GM19238 (cell line): Measurements from ENCODE around the gene MSANTD3.

Experiments used
- DNase-seq: peaks from one replicate; pipeline ENCODE4 v3.0.0; 2011; ENCODE audit warnings: low spot score; ENCODE audit not compliant: insufficient read length

Gene MSANTD3

DNA sequence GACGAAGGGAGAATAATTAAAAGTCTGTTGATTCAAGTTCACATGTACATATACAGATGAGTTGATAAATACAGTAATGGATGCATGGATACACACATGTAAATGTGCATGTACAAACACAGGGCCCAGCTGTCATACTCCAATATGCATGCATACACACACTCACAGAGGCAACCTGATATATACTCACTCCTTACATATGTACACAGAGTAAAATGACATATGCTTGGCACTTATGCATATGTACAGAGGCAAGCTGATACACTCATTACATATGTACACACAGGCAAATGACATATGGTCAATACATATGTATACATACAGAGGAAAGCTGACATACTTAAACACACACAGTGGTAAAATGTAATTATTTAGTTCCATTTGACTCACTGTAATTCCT lies 38.8 kb downstream of the MSANTD3 start:
- no peak for DNase-seq

DNA sequence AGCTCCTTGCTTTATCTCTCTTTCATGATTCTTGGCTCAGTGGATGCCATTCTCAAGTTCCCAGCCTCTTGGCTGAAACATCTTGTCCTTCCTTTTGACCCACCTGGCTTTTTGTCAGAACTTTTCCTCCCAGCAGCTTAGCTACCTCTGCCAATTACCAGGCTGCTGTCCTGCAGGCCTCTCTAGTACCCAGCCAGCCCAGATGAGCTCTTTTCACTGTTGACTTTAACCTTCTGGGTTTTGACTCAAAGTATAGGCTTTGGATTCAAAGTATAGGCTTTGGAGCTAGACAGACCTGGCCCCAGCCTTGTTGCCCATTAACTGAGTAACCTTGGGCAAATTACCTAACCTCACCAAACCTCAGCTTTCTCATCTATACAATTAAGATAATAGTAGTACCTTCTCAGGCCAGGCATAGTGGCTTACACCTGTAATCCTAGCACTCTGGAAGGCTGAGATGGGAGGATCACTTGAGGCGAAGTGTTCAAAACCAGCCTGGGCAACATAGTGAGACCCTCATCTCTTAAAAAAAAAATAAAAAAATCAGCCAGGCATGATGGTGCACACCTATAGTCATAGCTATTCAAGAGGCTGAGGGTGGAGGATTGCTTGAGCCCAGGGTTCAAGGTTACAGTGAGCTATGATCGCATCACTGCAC lies 39.4 kb downstream of the MSANTD3 start:
- DNase-seq: no peak

DNA sequence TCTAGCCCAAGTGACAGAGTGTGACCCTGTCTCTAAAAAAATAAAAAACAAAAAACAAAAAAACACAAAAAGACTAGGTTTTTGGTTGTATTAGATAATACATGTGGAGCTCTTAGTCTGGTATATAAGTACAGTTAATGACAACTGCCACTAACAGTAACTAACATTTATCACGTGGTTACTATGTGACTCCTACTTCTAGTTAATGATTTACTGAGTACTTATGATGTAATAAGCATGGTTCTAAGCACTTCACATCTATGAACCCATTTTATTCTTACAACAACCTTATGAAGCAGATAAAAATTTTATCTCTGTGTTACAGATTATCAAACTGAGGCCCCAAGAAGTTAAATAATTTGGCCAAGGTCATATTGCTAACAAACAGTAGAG lies 39.9 kb downstream of the MSANTD3 start:
- DNase-seq: no peak

DNA sequence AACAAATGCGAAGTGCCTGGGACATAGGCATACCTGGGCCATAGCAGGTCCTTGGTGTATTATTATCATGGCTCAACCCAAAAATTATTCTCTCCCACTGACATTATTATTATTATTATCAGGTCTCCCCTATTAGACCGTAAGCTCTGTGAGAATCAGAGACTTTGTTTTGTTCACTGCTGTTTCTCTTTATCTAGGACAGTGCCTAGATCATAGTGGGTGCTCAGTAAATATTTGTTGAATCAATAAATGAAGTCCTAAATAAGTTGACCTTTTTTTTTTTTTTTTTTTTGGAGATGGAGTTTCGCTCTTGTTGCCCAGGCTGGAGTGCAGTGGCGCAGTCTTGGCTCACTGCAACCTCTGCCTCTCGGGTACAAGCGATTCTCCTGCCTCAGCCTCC lies 41.1 kb downstream of the MSANTD3 start:
- no peak for DNase-seq

DNA sequence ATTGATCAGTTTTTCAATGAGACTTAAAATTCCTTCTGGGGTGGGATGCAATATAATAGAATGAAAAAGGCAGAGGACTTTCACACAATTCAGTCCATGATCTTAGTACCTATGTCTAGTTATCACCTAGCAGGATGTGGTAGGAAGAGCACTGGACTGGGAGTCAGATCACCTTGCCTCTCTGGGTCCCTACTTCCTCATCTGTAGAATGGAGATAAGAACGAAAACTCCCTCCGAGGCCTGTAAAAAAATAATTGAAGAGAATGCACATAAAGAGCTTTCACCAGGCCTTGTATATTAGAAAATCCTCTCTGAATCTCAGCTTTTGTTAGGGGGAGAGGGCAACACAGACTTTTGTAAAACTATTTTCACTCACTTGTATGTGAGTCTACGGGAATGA lies 45.3 kb downstream of the MSANTD3 start:
- no peak for DNase-seq

DNA sequence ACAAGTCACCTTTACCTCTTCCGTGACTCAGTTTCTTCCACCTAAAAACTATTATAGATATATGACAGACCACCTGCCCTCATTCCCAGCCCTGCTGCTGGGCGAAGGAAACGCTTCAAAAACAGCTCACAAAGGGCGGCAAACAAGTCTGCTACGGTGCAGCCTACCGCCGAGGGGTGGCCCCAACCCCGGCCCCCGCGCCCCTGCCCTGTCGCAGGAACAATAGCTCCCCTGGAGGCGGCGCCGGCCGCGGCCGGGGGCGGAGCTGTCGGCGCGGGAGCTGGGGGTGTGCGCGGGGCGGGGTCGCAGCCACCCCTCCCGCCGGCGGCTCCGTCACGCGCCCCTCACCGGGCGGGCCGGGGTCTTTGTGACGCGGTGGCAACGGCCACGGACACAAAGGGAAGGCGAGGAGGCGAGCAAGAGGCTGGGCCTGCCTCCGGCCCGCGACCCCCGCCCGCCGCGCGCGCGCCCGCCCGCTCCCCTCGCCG lies 45.9 kb downstream of the MSANTD3 start, which contains the start of gene TMEFF1:
Gene TMEFF1, plus strand, starts transcription at position 362 of the 488 bp plus-strand sequence. CDS start 396 bp downstream, outside the sequence.
- peak; percentile 32 for DNase-seq

DNA sequence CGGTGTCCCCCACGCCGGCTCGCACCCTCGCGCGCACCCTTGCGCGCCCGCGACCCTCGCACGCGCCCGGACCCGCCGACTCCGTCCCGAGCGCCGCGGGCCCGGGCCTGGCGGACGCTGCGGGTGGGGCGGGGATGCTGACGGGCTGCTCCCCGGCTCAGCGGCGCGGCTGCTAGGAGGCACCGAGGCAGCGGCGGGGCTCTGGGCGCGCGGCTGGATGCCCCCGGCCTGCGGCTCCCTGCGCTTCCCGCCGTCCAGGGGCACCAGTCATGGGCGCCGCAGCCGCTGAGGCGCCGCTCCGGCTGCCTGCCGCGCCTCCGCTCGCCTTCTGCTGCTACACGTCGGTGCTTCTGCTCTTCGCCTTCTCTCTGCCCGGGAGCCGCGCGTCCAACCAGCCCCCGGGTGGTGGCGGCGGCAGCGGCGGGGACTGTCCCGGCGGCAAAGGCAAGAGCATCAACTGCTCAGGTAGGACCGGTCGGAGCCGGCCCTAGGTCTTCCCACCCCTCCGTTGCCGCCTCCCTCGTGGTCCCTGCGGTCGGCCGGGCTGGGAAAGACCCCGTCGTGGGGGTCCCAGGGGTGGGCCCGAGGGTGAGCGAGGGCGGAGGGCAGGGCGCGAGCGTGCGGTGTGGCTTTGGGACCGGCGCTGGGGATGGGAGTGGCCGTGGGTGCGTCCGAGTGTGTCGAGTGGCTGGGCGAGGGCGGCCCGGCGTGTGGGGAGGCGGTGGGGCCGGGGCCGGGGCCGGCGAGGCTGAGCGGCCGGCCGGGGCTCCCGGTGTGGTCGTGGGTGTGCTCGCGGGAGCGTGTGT lies 46.5 kb downstream of the MSANTD3 start:
- peak; percentile 29 for DNase-seq

DNA sequence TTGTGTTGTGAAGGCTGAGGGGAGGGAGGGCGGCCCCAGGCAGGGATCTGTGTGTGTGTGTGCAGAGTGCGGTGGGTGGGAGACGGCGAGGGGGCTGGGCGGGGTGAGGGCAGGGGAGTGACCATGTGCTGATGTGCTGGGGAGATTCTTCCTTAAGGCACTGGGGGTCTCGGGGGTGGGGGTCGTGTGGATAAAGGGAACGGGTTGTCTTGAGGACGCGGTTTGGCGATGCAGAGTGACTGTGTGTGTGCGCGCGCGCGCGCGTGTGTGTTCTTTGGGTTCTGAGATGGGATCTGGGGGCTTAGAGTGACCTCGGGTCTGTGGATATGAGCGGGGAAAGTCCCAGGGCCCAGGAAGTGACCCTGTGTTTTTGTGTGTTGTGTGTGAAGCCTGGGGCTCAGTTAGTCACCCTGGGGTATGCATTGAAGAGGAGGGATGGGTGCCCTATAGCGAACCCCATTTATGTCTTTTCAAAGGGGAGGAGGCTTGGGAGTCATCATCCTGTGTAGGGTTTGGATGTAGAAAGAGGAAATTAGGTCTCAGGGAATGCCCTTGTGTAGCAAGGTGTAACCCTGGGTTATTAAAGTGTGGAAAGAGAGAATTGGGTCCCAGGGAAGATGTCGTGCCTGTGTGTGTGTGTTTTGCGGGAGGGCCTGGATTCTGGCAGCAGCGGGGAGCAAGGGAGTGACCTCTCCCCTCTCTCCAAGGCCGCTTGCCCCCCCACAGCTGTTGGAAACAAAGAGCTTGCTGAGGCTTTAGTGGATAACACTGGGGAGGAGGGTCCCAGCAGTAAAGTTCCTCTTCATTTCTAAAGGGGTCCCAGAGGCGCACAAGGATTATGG lies 47.4 kb downstream of the MSANTD3 start:
- DNase-seq: no peak

DNA sequence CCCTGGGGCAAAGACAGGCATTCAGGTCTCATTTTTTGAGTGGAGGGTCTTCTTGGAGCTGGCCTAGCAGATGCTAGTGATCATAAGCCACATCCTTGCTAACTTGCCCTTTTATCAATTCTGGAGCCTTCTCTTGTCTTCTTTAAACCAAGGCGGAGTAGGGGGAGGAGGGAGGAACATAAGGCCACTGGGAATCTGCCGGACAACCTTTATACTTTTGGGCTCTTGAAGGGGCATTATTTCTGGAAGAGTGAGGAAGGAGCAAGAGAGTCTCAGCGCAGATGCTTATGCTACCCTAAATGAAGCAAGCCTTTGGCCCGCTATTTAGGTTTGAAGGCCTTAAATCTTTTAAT lies 48.0 kb downstream of the MSANTD3 start:
- DNase-seq: no peak

DNA sequence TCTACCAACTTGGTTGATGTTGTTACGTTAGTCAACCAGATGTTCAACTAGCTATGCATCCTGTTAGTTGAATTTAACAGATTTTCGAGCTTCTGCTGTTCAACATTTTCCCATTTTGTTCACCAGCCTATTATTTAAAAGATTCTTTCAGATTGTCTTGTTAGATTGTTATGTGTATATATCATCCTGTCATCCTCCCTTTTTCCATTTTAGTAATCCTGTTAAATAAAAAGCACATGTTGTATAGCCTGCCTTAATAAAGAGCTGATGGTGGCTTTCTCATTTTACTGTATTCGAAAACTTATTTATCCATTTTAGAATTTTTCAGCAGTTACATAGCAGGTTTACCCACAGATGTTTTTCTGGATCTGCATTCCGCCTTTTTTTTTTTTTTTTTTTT lies 50.3 kb downstream of the MSANTD3 start:
- DNase-seq: no peak

DNA sequence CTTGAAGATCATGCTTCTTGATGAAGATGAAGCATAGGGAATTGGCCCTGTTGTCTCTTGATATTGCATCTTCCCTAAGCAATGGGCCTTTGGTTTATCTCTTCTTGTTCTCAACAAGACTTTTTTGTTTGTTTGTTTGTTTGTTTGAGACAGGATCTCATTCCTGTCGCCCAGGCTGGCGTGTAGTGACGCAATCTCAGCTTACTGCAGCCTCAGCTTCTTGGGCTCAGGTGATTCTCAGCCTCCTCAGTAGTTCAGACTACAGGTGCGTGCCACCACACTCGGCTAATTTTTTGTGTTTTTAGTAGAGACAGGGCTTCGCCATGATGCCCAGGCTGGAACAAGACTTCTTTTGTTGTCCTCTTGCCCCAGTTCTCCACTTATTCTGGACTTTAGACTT lies 51.2 kb downstream of the MSANTD3 start:
- no peak for DNase-seq

DNA sequence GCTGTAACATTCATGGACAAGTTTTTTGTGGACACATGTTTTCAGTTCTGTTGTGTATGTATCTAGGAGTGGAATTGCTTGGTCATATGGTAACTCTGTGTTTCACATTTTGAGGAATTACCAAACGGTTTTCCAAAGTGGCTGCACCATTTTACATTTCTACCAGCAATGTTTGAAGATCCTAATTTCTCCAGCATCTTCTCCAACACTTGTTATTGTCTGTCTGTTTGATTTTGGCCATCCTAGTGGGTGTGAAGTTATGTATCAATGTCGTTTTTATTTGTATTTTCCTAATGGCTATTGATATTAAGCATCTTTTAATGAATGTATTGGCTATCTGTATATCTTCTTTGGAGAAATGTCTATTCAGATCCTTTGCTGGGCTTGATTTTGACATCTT lies 52.9 kb downstream of the MSANTD3 start:
- no peak for DNase-seq

DNA sequence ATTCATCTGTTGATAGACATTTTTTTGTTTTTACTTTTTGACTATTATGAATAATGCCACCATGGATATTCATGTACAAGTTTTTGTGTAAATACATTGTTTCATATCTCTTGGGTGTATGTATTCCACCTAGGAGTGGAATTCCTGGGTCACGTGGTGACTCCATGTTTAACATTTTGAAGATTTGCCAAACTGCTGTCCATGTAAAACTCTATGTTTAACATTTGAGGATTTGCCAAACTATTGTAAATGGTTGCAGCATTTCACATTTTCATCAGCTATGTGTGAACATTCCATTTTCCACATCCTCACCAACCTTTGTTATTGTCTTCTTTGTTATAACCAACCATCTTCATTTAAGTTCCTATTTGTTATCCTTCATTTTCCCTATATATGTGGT lies 58.3 kb downstream of the MSANTD3 start:
- no peak for DNase-seq

DNA sequence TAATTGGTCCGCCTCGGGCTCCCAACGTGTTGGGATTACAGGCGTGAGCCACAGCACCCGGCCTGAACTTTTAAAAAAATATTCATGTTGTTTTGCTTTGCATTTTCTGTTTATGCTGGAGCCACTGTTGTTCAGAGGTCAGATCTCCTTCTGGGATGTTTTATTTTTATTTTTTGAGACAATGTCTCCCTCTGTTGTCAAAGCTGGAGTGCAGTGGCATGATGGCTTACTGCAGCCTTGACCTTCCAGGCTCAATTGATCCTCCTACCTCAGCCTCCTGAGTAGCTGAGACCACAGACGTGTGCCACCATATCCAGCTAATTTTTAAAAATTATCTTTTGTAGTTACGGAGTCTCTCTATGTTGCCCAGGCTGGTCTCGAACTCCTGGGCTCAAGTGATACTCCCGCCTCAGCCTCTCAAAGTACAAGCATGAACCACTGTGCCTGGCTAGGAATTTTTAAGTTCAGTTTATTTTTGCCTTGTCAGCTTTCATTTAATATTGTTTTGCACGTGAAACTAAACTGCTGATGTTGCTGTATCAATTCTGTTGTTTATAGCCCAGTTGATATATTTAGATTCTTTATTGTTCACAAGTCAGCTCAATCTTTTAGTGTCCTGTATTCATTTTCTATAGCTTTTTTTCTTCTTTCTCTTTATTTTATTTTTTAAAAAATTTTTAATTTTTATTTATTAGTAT lies 59.7 kb downstream of the MSANTD3 start:
- DNase-seq: no peak

DNA sequence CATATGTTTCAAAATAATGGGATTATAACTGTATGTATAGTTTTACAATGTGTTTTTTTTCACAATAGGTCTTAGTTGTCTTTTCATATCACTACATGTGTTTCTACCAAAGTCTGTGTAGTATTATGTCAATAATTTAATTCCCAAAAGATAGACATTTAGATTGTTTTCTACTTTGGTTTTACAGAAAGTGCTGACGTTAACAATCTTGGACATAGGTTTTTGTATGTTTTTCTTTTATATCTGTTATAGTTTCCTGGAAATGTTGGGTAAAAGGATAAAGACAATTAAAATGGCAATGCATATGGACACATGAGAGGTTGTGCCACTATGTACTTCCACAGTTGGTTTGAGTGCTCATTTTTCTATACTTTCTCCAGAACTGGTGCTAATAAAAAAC lies 61.2 kb downstream of the MSANTD3 start:
- DNase-seq: no peak

DNA sequence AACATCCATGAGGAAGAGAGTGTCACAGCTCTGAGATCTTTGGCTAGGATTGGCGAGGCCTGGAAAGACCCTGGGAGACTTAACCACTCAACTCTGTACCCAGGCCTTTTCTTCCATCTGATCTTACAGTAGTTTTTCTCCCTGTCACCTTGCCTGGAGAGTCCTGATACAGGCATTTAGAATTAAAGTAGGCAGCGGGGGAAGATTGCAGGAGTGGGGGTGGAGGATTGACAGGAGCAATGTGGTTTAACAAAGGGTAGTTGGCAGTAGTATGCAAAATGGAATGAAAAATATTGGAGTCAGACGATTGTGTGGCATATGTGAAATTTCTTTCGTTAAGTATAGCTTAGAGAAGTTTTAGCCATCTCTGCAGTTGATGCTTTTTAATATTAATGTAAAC lies 62.9 kb downstream of the MSANTD3 start:
- no peak for DNase-seq

DNA sequence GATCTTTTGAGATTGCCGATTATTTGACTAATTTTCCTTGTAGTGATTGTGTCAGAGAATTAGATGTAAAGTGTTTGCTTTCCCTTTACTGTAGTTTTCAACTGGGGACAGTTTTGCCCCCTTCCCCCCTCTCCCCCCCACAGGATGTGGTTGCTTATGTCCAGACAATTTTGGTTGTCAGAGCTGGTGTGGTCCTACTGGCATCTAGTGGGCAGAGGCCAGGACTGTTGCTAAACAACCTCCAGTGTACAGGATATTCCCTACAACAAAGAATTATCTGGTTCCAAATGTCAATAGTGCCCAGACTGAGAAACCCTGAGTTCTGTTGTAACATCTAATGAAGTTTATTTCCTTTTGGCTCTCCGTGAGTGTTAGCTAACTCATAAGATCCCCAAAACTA lies 66.0 kb downstream of the MSANTD3 start:
- no peak for DNase-seq

DNA sequence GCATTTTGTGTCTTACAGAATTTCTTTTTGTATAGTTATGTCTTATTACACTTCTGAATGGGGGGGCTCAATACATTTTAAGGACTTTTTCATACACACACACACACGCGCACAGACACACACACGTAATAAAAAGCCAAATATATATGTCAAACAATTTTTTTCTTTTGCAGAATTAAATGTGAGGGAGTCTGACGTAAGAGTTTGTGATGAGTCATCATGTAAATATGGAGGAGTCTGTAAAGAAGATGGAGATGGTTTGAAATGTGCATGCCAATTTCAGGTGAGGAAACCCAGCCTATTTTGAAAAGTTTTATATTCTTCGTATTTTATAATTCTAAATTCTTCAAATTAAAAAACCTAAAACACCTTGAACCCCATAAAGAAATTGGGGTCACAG lies 71.6 kb downstream of the MSANTD3 start:
- DNase-seq: no peak

DNA sequence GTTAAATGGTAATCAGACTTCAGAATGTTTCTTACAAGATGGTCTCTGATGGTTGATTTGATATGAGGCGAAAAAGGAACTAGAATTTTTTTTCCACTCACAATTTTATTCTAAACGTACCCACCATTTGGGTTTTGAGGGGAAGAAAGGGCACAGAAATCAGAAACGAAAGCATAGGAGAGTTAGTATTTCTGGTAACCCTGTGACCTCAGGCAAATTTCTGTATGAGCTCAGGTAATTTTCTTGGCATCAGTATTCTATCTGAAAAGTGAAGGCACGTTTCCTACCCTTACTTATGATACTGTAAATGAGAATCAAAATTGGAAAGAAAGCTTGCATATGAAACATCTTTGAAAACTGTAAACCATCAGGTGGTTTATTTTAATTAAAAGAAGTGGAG lies 72.5 kb downstream of the MSANTD3 start:
- no peak for DNase-seq

DNA sequence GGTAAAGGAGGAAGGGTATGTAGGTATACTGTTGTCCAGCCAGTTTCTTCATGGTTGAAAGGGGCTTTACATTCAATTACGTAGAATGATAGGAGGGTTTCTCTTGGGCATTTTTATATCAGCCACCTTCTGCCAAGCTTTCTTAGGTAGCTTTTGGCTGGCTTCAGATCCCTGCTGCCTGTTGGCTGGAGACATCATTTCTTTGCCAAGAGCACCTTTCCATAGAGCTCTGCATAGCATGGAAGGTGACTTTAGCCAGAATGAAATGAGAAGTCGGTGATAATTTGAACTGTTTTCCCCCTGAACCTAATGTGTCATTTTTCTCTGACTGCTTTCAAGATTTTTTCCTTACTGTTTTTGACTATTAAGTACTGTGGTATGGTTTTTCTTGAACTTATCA lies 72.9 kb downstream of the MSANTD3 start:
- DNase-seq: no peak
